Parathyroid adenoma (tissue), 2 donors: ENCODE data around the gene NOL4L.
"Not testable (repeated sequence)": the region's sequence is repeated elsewhere in the genome, so short reads cannot be mapped to it uniquely, and the experiment has no call there.

Experiments used
- H2AFZ ChIP-seq: fragments of 300-600 bp; sonication (generic); one replicate; pipeline ENCODE4 v1.7.0; 2017; ENCODE audit warnings: antibody characterized with exemption, mild to moderate bottlenecking
- H3K27ac ChIP-seq: fragments of 300-600 bp; sonication (generic); one replicate; pipeline ENCODE4 v1.7.0; 2017
- H3K27me3 ChIP-seq: fragments of 300-600 bp; sonication (generic); one replicate; pipeline ENCODE4 v1.7.0; 2017; ENCODE audit warnings: low read length; ENCODE audit not compliant: control insufficient read depth, insufficient read depth
- H3K36me3 ChIP-seq: fragments of 300-600 bp; sonication (generic); one replicate; pipeline ENCODE4 v1.7.0; 2017; ENCODE audit warnings: low read length; ENCODE audit not compliant: control insufficient read depth, insufficient read depth
- H3K4me1 ChIP-seq: fragments of 300-600 bp; sonication (generic); one replicate; pipeline ENCODE4 v1.7.0; 2017; ENCODE audit warnings: control low read depth
- H3K4me2 ChIP-seq: fragments of 300-600 bp; sonication (generic); one replicate; pipeline ENCODE4 v1.7.0; 2017; ENCODE audit warnings: low read length
- H3K4me3 ChIP-seq: fragments of 300-600 bp; sonication (generic); one replicate; pipeline ENCODE4 v1.7.0; 2017; ENCODE audit warnings: low read depth, low read length
- H3K79me2 ChIP-seq: fragments of 300-600 bp; sonication (generic); one replicate; pipeline ENCODE4 v1.7.0; 2017; ENCODE audit warnings: control low read depth
- H3K9ac ChIP-seq: fragments of 300-600 bp; sonication (generic); one replicate; pipeline ENCODE4 v1.7.0; 2017; ENCODE audit warnings: mild to moderate bottlenecking
- H3K9me3 ChIP-seq: fragments of 300-600 bp; sonication (generic); one replicate; pipeline ENCODE4 v1.7.0; 2017; ENCODE audit warnings: low read length; ENCODE audit not compliant: control insufficient read depth
- CTCF ChIP-seq: fragments of 300-600 bp; sonication (generic); IDR thresholded peaks from one replicate; pipeline ENCODE4 v1.7.0; 2017; ENCODE audit warnings: antibody characterized with exemption, mild to moderate bottlenecking
- donor health status: primary hyperparathyroidism.

NOL4L gene

DNA sequence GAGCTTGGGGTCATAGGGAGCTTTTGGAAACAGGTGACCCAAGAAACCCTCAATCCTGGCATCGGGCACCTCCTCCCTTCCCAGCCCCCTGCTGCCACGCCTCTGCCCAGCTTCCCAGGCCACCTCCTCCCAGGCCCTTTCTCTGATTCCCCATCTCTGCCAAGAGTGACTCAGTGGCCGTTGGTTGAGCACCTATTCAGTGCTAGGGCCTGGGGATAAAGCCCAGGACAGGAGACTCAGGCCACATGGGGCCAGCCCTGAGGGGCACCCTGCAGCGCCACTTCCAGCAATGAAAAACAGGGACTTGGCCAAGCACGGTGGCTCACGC lies 116.9 kb downstream of the NOL4L start:
- Histone ChIP-seq H3K4me2 (no peak overlapping the region), H3K4me1 (no peaks in the 10 kb centered on the region), H3K27ac (no peak overlapping the region), H3K9me3 (no peaks in the 10 kb centered on the region), H3K9ac (no peak overlapping the region), H3K4me3 (no peak overlapping the region), H3K36me3 (no peaks in the 10 kb centered on the region), H3K79me2 (peaks cover 36% of the 10 kb centered on the region), H2AFZ (no peak overlapping the region), H3K27me3 (no peaks in the 10 kb centered on the region)
- TF ChIP-seq CTCF, result no peak

DNA sequence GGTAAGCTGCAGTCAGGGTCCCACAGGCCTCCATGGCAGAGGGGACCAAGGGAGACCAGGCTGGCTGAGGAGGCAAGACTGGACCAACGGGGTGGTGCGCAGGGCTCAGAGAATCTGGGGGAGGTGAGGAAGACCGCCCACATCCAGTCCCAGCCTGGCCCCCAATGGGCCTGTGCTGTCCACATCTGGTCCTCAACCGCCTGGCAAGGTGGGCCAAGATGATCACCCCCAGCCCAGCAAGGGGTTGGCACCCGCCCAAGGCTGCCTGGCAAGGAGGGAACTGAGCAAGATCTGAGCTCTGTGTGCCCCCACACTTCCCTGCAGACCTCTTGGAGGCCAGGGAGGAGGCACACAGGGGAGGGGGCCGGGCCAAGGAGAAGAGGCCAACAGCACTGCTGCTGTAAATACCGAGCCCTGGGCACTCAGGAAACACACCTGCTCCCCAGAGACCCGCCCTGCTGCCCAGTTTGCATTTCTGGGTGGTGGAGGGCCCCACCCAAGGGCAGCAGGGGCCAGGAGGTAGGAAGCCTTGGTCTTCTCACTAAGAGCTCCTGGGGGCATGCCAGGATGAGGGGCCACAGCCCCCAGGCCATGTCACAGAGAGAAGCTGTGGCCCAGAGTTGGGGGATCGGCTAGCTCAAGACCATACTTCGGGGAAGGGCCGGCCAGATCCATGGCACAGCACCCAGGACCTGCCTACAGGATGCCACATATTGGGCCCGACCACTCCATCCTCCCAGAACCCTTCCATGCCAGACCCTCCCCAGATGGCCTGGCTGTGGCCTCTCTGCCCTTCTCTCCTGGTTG lies 117.4 kb downstream of the NOL4L start:
- H3K9ac ChIP-seq, result no peak overlapping the region

GRCh38 chr20:32466739-32467505 lies 118.2 kb downstream of the NOL4L start:
- no peak for TF ChIP-seq CTCF
- Histone ChIP-seq H3K4me3 (no peak overlapping the region), H3K4me1 (no peaks in the 10 kb centered on the region), H3K27me3 (no peaks in the 10 kb centered on the region), H3K9me3 (no peaks in the 10 kb centered on the region), H3K79me2 (peaks cover 32% of the 10 kb centered on the region), H3K4me2 (no peak overlapping the region), H3K9ac (no peak overlapping the region), H3K27ac (no peak overlapping the region), H3K36me3 (no peaks in the 10 kb centered on the region), H2AFZ (no peak overlapping the region)

More for the DNA sequence above, 117.4 kb downstream of the NOL4L start:
- H2AFZ ChIP-seq, result no peak overlapping the region
- no peaks in the 10 kb centered on the region for H3K4me1 ChIP-seq
- no peaks in the 10 kb centered on the region for H3K9me3 ChIP-seq
- no peak overlapping the region for H3K27ac ChIP-seq
- no peaks in the 10 kb centered on the region for H3K36me3 ChIP-seq
- no peak overlapping the region for H3K4me3 ChIP-seq
- no peaks in the 10 kb centered on the region for H3K27me3 ChIP-seq
- no peak overlapping the region for H3K4me2 ChIP-seq
- peaks cover 34% of the 10 kb centered on the region for H3K79me2 ChIP-seq
- TF ChIP-seq CTCF, result no peak

DNA sequence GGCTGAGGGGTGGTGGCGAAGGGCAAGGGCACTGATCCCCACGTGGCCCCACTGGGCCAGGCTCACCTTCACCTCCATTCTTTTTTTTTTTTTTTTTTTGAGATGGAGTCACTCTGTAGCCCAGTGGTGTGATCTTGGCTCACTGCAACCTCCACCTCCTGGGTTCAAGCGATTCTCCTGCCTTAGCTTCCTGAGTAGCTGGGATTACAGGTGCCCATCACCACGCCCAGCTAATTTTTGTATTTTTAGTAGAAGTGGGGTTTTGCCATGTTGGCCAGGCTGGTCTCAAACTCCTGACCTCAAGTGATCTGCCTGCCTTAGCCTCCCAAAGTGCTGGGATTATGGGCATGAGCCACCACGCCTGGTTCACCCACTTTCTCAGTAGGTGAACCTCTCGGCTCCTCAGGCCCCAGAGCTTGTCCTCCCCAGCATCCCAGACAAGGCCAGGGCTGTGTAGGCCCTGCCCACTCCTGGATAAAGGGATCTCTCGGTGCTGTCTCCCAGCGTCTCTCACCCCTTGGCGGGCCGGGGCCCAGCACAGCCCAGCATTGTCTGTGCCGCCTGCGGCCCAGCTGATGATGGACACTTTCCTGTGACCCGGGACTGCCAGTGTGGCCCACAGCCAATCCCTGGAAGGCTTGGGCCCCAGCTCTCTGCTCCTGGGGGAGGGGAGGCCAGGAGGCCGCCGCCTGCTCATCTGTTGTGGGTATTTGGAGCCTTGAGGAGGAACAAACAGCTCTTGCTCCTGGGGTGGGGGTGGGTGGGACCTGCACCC lies 119.0 kb downstream of the NOL4L start:
- H3K27ac ChIP-seq, result peak overlapping the region; percentile 7
- not testable (repeated sequence) for H3K4me1 ChIP-seq, H3K27me3 ChIP-seq, H3K36me3 ChIP-seq, H3K4me2 ChIP-seq, H3K9me3 ChIP-seq, H3K4me3 ChIP-seq, H2AFZ ChIP-seq, H3K9ac ChIP-seq
- H3K79me2 ChIP-seq, result peaks cover 32% of the 10 kb centered on the region
